Urothelium cell line (cell line): ENCODE results near the gene LSM4.

Experiments used
- DNase-seq: peaks from one replicate; pipeline ENCODE4 v3.0.0; 2011; ENCODE audit warnings: low spot score, mixed read lengths
- FAIRE-seq: peaks from 2 replicates; lab custom pipeline; 2011; peaks lifted over from hg19 to GRCh38; lab: Jason Lieb, UNC

The LSM4 gene

DNA sequence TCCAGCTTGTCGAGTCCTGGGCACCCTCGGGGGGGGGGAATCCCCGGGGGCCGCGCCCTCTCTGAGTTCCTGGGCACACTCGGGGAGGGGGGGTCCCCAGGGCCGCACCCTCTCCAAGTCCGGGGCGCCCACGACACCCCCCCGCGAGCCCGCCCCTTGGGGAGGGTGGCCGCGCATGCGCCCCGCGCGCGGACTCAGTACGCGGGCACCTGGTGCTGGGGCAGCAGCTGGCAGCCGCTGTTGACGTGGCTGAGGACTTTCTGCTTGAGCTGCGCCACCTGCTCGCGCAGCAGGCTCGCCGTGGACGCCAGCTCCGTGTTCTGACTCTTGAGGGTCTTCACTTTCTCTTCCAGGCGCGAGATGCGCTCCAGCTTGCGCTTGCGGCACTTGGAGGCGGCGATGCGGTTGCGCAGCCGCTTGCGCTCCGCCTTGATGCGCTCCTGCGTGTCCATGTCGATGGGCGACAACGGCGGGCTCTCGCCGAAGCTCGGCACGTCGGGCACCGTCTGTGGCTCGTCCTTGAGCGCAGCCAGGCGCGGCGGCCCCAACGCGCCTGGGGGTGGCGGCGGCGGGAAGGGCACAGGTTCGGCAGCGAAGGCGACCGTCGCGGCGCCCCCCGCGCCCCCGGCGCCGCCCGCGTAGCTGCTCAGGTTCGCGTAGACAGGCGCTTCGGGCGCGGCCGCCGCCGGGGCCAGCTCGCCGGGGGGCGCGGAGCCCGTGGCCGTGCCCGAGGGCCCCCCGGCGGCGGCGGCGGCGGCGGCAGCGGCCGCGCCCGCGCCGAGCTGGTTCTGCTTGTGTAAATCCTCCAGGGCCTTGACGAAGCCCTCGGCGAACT, 42.4 kb downstream of the LSM4 start:
- FAIRE-seq = no peak
- peak; percentile 75 for DNase-seq

DNA sequence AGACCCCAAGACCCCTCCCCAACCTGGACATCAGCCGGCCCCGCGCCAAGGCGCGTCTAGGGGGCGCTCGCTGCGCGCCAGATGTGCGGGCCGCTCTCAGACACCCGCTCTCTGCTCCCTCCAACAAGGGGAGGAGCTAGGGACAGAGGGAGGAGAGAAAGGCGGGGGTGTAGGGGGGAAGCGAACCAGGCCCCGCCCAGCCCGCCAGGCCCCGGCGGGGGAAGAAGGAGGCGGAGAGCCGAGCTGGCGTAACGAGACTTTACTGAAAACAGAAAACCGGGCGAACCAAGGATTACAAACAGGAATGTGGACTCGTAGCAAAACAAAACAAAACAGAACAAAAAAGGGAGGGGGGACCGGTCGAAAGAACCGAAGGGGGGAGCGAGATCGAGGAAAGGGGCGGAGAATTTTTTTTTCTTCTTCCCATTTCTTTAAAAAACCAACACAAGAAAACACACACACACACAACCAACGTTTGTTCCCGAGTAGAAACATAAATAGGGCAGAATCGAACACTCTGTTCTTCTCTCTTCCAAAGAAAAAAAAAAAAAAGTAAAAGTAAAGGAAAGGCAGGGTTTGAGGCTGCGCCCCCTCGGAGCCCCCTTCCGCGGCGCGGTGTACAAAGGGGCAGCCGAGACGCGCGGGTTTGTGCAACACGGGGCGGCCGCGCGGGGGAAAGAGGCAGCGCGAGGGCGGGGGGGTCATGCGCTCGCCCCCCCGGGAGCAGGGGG, 43.2 kb downstream of the LSM4 start:
- FAIRE-seq (no peak), DNase-seq (peak; percentile 87)

DNA sequence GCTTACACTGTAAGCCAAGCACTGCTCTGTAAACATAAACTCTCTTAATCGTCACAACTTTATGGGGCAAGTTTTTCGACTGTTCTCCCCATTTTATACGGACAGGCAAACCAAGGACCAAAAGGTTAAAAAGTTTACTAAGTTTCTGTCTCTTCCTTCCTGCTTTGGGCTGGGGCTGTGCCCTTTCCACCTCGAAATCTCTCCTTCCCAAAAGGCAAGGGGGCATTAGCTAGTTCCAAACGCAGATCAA, 43.7 kb downstream of the LSM4 start:
- no peak for FAIRE-seq
- no peak for DNase-seq

DNA sequence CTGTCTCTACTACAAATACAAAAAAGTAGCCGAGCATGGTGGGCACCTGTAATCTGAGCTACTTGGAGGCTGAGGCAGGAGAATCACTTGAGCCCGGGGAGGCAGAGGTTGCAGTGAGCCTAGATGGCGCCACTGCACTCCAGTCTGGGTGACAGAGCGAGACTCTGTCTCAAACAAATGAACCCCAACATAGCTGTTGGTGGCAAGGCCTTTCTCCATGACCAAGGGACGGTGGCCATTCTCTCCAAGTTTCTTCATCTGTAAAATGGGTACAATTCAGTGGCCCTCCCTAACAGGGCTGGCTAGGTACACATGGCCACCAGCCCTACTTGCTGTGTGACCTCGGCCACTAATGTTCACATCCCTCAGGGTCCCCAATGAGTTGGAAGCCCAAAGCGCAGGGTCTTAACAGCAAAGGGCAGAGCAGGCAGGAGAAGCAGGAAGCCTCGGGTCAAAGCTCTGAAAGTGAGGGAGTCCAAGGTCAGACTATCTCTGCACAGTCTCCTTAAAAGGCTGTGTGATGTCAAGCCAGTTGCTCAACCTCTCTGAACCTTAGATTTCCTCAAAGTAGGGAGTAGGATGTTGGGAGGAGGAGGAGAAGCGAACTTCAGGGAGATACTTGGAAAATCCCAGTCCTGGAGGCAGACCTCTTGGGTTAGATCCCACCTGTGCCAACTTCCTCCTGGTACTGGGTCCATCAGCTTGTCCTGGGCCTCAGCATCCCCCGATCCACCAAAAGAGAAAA, 44.2 kb downstream of the LSM4 start:
- DNase-seq (no peak), FAIRE-seq (no peak)

DNA sequence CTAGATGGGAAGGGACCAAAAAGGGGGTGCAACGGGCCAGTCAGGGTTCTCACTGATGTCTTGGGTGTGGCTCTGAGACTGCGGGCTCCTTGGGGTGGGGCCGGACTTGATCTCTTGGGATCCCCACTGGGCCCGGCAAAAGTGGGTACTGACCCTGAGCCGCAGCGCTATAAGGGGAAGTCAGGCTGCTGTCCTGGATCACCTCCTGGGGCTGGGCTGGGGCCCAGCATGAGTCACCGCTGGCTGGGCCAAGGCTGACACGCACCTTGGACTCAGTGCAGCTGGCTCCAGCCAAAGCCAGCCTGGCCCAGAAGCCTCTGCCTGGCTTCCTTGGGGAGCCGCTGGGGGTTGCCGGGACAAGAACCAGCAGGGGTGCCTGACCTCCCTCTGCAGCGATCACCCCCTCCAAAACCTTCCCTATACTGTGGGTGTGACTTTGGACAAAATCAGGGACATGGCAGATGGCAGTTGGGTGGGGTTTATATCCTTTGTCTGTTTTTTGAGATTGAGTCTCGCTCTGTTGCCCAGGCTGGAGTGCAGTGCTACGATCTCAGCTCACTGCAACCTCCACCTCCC, 48.0 kb downstream of the LSM4 start:
- FAIRE-seq (no peak), DNase-seq (peak; percentile 69)

DNA sequence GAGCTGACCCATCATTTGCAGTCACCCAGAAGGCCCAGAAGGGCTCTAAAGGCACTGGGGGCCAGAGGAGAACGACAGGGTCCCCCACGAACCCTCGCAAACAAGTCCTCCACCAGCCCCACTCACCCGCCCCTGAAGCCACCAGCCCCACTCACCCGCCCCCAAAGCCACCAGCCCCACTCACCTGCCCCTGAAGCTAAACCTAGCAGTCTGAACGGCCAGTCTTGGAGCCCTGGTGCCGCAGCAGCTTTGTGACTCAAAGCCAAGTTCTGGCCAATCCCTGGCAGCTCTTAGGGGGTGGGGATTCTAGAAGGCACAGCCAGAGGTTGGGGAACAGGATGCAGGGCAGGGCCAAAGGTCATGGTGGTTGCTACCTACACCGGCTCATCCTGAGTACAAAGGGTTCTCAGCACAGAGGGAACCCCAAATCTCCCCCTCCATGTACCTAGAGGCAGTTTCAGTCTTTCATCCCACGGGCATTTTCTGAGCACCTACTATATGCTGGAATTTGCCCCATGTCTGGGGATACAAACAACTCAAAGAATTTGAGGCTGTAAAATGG, 48.6 kb downstream of the LSM4 start, which contains the start of gene IQCN:
Gene IQCN (minus strand): TSS at position 234 of the 562 bp plus-strand sequence. CDS start 4,974 bp downstream, outside the sequence.
- DNase-seq = no peak
- FAIRE-seq = no peak

- FAIRE-seq (no peak), DNase-seq (no peak)
Measured at GRCh38 chr19:18273561-18274218, 49.2 kb downstream of the LSM4 start.

- DNase-seq = no peak
Measured at GRCh38 chr19:18271433-18271841, 51.4 kb downstream of the LSM4 start.

DNA sequence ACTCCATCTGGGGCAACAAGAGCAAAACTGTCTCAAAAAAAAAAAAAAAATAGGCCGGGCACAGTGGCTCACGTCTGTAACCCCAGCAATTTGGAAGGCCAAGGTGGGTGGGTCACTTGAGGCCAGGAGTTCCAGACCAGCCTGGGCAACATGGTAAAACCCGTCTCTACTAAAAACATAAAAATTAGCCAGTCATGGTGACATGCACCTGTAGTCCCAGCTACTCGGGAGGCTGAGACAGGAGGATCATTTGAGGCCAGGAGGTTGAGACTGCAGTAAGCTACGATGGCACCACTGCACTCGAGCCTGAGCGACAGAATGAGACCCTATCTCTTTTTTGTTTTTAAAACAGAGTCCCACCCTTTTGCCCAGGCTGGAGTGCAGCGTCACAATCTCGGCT, 52.5 kb downstream of the LSM4 start:
- FAIRE-seq = no peak
- no peak for DNase-seq

More at GRCh38 chr19:18271433-18271841, 51.4 kb downstream of the LSM4 start:
- no peak for FAIRE-seq

GRCh38 chr19:18269070-18269723, 53.7 kb downstream of the LSM4 start:
- DNase-seq (no peak), FAIRE-seq (no peak)

GRCh38 chr19:18266771-18267686, 55.8 kb downstream of the LSM4 start:
- FAIRE-seq (no peak), DNase-seq (no peak)

- DNase-seq = no peak
- no peak for FAIRE-seq
Measured at GRCh38 chr19:18265582-18265981, 57.3 kb downstream of the LSM4 start.

- DNase-seq = no peak
- no peak for FAIRE-seq
Measured at GRCh38 chr19:18264971-18265540, 57.8 kb downstream of the LSM4 start.

DNA sequence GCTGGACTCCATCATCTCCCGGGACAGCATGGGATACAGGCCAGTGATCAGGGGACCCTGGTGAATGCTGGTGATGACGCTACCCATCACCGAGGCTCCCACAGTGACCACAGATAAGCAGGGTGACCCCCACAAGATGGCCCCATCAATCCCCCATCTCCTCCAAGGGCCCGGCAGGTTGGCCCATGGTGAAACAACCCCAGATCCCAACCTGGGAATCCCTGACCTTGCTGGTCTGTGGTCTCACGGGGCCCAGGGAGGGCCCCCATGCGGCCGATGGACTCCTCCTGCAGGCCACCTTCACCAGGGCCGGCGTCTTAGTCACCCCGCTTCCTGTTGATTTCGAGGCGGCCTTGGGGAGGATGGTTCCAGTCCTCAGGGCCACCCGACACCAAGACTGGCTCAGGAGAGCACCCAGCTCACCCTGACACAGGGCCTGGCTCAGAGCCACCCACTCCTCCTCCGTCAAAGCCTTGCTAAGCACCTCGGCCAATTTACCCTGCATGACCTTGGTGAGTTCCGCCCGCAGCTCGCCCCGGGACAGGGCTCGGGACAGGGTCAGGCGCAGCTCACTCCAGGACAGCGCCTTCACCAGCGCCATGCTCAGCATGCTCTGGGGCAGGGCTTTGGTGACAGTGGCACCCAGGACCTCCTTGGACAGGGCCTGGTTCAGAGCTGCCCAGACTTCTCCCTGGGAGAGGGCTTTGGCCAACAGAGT, 58.6 kb downstream of the LSM4 start:
- DNase-seq = no peak
- no peak for FAIRE-seq

GRCh38 chr19:18263324-18264136, 59.3 kb downstream of the LSM4 start:
- FAIRE-seq (no peak), DNase-seq (no peak)

- DNase-seq = no peak
- no peak for FAIRE-seq
Measured at GRCh38 chr19:18262917-18263316, 60.0 kb downstream of the LSM4 start.

- DNase-seq (no peak), FAIRE-seq (no peak)
Measured at GRCh38 chr19:18262144-18262543, 60.7 kb downstream of the LSM4 start.
